SK-N-MC (cell line): ENCODE results near the gene CALN1.

Source experiments
- EZH2 ChIP-seq: fragments of 200-600 bp; sonication (generic); IDR thresholded peaks from one replicate; pipeline ENCODE4 v1.6.1; 2017; ENCODE audit warnings: antibody characterized with exemption
- FOXP2 ChIP-seq: optimal IDR thresholded peaks from 2 replicates; pipeline ENCODE3; 2011; ENCODE audit warnings: mild to moderate bottlenecking, moderate library complexity; ENCODE audit not compliant: insufficient read depth; ENCODE audit errors: extremely low read length, control extremely low read depth
- POLR2AphosphoS5 ChIP-seq: IDR thresholded peaks from 2 replicates; pipeline ENCODE4 v1.6.1; 2012; ENCODE audit warnings: mild to moderate bottlenecking, low read depth, low read length, borderline replicate concordance

DNA sequence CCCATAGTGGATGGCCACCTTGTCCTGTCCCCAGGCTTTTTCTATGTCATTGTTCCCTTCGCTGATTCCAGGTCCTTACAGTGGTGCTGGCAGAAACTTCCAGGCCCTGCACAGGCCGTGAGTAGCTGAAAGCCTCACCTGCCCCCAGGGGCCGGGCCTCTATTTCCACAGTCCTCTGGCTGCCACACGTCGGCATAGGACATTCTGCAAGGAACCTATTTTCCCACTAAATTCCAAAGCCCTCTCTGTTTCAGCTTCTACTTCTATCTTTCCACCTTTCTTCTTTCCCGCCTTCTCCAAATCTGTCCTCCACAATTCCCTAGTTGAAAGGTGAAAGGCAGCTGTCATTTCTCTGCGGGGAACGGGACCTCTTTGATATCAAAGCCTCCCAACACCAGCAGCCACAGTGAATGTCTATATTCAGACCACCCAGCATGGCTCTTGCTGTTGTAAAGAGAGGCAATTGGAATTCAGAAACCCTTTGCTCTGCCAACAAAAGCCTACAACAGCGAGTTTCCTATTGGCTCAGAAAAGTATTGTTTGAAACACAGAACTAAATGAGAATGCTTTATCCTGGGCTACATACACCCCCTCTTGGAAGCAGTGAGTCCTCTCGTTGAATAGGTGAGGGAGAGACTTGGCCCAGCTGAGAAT lies 672.5 kb downstream of the CALN1 start:
- TF ChIP-seq POLR2AphosphoS5 = no peak
- TF ChIP-seq EZH2 = no peak
- no peak for TF ChIP-seq FOXP2
